Measurements from ENCODE around the gene TROAP. TPM values are rescaled to one million over a fixed set of nuclear protein-coding genes. Genes with fewer than 3 reads are reported as not detected.

TROAP gene
- total RNA-seq, 4 donors from 2014 or later = 8.0 to 28.1 (median 10.2) TPM

DNA sequence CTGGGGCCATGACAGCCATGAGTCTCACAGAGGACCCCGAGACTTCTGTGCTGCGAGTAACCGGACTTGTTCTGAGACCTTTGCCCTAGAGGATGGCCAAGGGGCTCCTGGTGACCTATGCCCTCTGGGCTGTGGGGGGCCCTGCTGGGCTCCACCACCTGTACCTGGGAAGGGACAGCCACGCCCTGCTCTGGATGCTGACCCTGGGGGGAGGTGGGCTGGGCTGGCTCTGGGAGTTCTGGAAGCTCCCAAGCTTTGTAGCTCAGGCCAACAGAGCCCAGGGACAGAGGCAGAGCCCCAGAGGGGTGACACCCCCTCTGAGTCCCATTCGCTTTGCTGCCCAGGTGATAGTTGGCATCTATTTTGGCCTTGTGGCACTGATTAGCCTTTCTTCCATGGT lies 25.7 kb downstream of the TROAP start:
- peak overlapping the region in 2 of 4 donors; percentile 52 to 75 for H3K4me3 ChIP-seq
- peaks cover 0 to 45% (median 34%) of the 10 kb centered on the region in 4 donors for H3K4me1 ChIP-seq
- no peaks in the 10 kb centered on the region for H3K36me3 ChIP-seq
- no peaks in the 10 kb centered on the region for H3K9me3 ChIP-seq
- H3K27me3 ChIP-seq = peaks cover 0 to 25% of the 10 kb centered on the region in 2 donors
- H3K27ac ChIP-seq = peak overlapping the region in 1 of 4 donors; percentile 75
- TF ChIP-seq, protein P1, sequence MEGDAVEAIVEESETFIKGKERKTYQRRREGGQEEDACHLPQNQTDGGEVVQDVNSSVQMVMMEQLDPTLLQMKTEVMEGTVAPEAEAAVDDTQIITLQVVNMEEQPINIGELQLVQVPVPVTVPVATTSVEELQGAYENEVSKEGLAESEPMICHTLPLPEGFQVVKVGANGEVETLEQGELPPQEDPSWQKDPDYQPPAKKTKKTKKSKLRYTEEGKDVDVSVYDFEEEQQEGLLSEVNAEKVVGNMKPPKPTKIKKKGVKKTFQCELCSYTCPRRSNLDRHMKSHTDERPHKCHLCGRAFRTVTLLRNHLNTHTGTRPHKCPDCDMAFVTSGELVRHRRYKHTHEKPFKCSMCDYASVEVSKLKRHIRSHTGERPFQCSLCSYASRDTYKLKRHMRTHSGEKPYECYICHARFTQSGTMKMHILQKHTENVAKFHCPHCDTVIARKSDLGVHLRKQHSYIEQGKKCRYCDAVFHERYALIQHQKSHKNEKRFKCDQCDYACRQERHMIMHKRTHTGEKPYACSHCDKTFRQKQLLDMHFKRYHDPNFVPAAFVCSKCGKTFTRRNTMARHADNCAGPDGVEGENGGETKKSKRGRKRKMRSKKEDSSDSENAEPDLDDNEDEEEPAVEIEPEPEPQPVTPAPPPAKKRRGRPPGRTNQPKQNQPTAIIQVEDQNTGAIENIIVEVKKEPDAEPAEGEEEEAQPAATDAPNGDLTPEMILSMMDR (IDR thresholded peaks at IDR 0.05) = no peak
- no peak for TF ChIP-seq POLR2A (IDR thresholded peaks at IDR 0.05)
- DNase-seq = no peak

- no peak for DNase-seq
- TF ChIP-seq, protein P1 (IDR thresholded peaks at IDR 0.05) = no peak
- TF ChIP-seq POLR2A (IDR thresholded peaks at IDR 0.05) = no peak
Measured at GRCh38 chr12:49349266-49349665, 26.2 kb downstream of the TROAP start.

DNA sequence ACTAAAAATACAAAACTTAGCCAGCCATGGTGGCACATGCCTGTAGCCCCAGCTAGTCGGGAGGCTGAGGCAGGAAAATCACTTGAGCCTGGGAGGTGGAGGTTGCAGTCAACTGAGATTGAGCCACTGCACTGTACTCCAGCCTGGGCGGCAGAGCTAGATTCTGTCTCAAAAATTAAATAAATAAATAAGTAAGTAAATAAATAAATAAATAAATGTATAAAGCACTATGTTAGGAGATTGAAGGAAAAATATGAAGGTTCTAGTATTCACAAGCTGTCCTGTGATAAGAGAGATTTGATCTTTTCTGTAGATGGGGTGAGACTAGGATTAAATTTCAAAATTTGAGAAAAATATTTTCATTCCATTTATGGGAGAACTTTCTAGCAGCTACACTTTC lies 29.3 kb downstream of the TROAP start:
- Histone ChIP-seq H3K27ac (no peak overlapping the region), H3K27me3 (peaks cover 0 to 3% of the 10 kb centered on the region in 2 donors), H3K4me1 (peaks cover 0 to 15% (median 6%) of the 10 kb centered on the region in 4 donors), H3K4me3 (no peak overlapping the region), H3K36me3 (no peaks in the 10 kb centered on the region), H3K9me3 (no peaks in the 10 kb centered on the region)
- DNase-seq = peak in 1 of 3 donors; percentile 12
- TF ChIP-seq, protein P1 (IDR thresholded peaks at IDR 0.05) = no peak
- no peak for TF ChIP-seq POLR2A (IDR thresholded peaks at IDR 0.05)

More at GRCh38 chr12:49349266-49349665, 26.2 kb downstream of the TROAP start:
- Histone ChIP-seq H3K9me3 (no peaks in the 10 kb centered on the region), H3K4me1 (peaks cover 0 to 41% (median 32%) of the 10 kb centered on the region in 4 donors), H3K27me3 (peaks cover 0 to 25% of the 10 kb centered on the region in 2 donors), H3K36me3 (no peaks in the 10 kb centered on the region), H3K27ac (no peak overlapping the region), H3K4me3 (peak overlapping the region in 2 of 4 donors; percentile 52 to 75)

- Histone ChIP-seq H3K27ac (no peak overlapping the region), H3K9me3 (no peaks in the 10 kb centered on the region), H3K36me3 (no peaks in the 10 kb centered on the region), H3K4me1 (no peaks in the 10 kb centered on the region), H3K27me3 (no peaks in the 10 kb centered on the region), H3K4me3 (no peak overlapping the region)
- DNase-seq = no peak
- TF ChIP-seq POLR2A (IDR thresholded peaks at IDR 0.05) = no peak
- TF ChIP-seq, protein P1 (IDR thresholded peaks at IDR 0.05) = no peak
Measured at GRCh38 chr12:49355913-49356312, 32.9 kb downstream of the TROAP start.

DNA sequence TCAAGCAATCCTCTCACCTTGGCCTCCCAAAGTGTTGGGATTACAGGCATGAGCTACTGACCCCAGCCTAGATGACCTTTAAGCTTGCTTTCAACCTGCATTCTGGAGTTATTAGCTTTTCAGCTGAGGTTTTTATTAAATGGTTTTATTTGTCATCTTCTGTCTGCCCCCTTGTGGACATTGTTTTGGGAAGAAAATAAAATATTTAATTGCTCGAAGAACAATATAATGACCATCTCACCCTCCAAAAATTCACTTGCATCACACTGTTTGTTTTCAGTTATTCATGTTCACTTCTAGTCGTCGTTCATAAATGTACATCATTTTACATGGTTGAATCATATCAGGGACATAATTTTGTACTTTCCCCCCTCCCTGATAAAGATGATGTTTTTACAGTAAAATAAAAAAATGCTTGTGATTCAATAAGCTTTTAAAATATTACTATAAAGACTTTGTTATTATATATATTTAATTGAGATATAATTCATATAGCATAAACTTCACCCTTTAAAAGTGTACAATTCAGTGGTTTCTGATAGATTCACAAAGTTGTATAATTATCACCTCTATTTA lies 34.1 kb downstream of the TROAP start:
- H3K9me3 ChIP-seq = no peaks in the 10 kb centered on the region
- DNase-seq = no peak
- no peak overlapping the region for H3K4me3 ChIP-seq
- no peaks in the 10 kb centered on the region for H3K36me3 ChIP-seq
- no peaks in the 10 kb centered on the region for H3K4me1 ChIP-seq
- H3K27ac ChIP-seq = no peak overlapping the region
- no peaks in the 10 kb centered on the region for H3K27me3 ChIP-seq
- TF ChIP-seq, protein P1 (IDR thresholded peaks at IDR 0.05) = peak; percentile 31 to 70 (median 42)
- no peak for TF ChIP-seq POLR2A (IDR thresholded peaks at IDR 0.05)
